ENCODE results near the gene WHAMM. TPM values are rescaled to one million over a fixed set of nuclear protein-coding genes. Genes with fewer than 3 reads are reported as not detected.

WHAMM gene
- total and polyA plus RNA-seq, 5 donors: 3.2 to 6.6 (median 5.8) TPM

DNA sequence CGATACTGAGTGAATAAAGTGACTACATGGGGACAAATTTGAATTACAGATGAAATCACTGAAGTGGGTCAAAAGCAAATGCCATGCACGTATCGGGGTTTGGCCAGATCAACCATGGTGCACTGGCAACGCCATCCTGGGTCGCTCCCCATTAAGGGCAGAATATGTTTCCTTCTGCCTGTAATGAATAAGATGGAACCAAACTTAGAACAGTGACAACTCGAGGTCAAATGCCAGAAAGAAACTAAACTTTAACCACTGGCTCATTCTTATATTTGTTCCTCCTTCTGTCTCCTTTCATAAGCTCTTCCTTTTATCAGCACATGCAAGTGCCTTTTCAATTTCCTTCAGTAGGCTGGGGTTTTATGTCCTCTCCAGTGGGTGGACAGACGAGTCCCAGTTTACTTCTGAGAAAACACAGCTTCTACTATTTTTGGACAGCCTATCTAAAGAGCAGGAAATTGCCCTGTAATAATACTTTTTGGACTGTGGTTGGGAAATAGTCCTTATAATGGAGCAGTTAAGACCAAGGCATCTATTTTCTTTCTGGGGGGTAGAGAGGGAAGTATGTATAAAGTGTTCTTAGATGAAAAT lies 61.4 kb downstream of the WHAMM start:
- Histone ChIP-seq H3K27me3 (ENCODE audit: control insufficient read depth, insufficient read depth) (no peaks in the 10 kb centered on the region), H3K27ac (ENCODE audit: low read length) (no peak overlapping the region), H3K9me3 (ENCODE audit: control insufficient read depth, low read length) (no peaks in the 10 kb centered on the region), H3K4me1 (ENCODE audit: control insufficient read depth, insufficient read depth, low read length) (peaks cover 2% of the 10 kb centered on the region), H3K4me3 (ENCODE audit: low read length) (no peak overlapping the region)
- intact Hi-C loops (cut with DNase I): no loop called here
- peak; percentile 8 to 49 for ATAC-seq
- 53% methylated on average over 7 of the region's 7 CpGs for WGBS
- no peak for DNase-seq

- Histone ChIP-seq H3K27ac (ENCODE audit: low read length) (no peak overlapping the region), H3K27me3 (ENCODE audit: control insufficient read depth, insufficient read depth) (no peaks in the 10 kb centered on the region), H3K4me3 (ENCODE audit: low read length) (no peak overlapping the region), H3K9me3 (ENCODE audit: control insufficient read depth, low read length) (no peaks in the 10 kb centered on the region), H3K4me1 (ENCODE audit: control insufficient read depth, insufficient read depth, low read length) (peaks cover 2% of the 10 kb centered on the region)
- 17% methylated on average over 5 of the region's 5 CpGs for WGBS
- intact Hi-C loops (cut with DNase I): no loop called here
- DNase-seq: no peak
- peak; percentile 40 to 66 for ATAC-seq
Observed at GRCh38 chr15:82871358-82871757, 61.9 kb downstream of the WHAMM start.

DNA sequence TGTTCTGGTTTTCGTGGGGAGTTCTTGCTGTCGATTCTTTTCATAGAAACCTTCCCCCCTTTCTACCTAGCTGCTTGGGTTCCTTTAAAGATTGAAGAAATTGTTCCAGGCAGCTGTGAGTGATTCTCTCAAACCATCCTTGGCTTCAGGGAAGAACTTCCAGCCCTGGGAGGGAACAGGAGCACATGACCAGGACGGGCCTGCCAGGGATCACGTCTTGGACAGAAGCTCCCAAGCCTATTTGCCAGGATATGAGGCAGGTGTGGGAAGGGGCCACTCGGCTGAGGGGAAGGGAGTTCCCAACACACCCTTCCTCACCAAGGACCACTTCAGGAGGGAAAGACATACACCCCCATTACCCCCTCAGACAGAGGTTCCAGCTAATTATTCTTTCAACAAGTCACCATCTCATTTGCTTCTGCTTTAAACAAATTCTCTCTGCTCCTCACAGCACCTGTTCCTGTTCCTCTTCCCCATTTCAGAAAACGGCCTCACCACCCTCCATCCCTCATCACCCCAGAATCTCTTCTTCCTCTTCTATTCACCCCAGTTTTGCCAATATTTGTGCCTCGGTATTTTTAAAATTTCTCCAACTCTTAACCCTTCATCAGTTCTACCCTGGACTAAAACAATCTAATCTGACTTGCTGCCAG lies 62.5 kb downstream of the WHAMM start:
- 72% methylated on average over 7 of the region's 7 CpGs for WGBS
- intact Hi-C loops (cut with DNase I): no loop called here
- Histone ChIP-seq H3K4me1 (ENCODE audit: control insufficient read depth, insufficient read depth, low read length) (peaks cover 2% of the 10 kb centered on the region), H3K4me3 (ENCODE audit: low read length) (no peak overlapping the region), H3K27ac (ENCODE audit: low read length) (no peak overlapping the region), H3K9me3 (ENCODE audit: control insufficient read depth, low read length) (no peaks in the 10 kb centered on the region), H3K27me3 (ENCODE audit: control insufficient read depth, insufficient read depth) (no peaks in the 10 kb centered on the region)
- ATAC-seq: no peak
- no peak for DNase-seq

- WGBS: 64% methylated on average over 7 of the region's 7 CpGs
- peaks cover 2% of the 10 kb centered on the region for H3K4me1 ChIP-seq (ENCODE audit: control insufficient read depth, insufficient read depth, low read length)
- no peaks in the 10 kb centered on the region for H3K9me3 ChIP-seq (ENCODE audit: control insufficient read depth, low read length)
- DNase-seq (peak in 2 of 3 donors; percentile 65 to 67), ATAC-seq (peak; percentile 74 to 82)
- intact Hi-C loops (cut with DNase I): no loop called here
- H3K4me3 ChIP-seq (ENCODE audit: low read length): no peak overlapping the region
- H3K27ac ChIP-seq (ENCODE audit: low read length): no peak overlapping the region
- no peaks in the 10 kb centered on the region for H3K27me3 ChIP-seq (ENCODE audit: control insufficient read depth, insufficient read depth)
Observed at GRCh38 chr15:82873000-82873680, 63.7 kb downstream of the WHAMM start.

- ATAC-seq (no peak), DNase-seq (no peak)
- Histone ChIP-seq H3K4me3 (ENCODE audit: low read length) (no peak overlapping the region), H3K27me3 (ENCODE audit: control insufficient read depth, insufficient read depth) (no peaks in the 10 kb centered on the region), H3K9me3 (ENCODE audit: control insufficient read depth, low read length) (no peaks in the 10 kb centered on the region), H3K4me1 (ENCODE audit: control insufficient read depth, insufficient read depth, low read length) (peaks cover 2% of the 10 kb centered on the region), H3K27ac (ENCODE audit: low read length) (no peak overlapping the region)
- WGBS: 78% methylated on average over 1 of the region's 1 CpG
- intact Hi-C loops (cut with DNase I): no loop called here
Observed at GRCh38 chr15:82874267-82874666, 64.8 kb downstream of the WHAMM start.

GRCh38 chr15:82874961-82875360 lies 65.5 kb downstream of the WHAMM start:
- H3K27ac ChIP-seq (ENCODE audit: low read length): no peak overlapping the region
- peaks cover 2% of the 10 kb centered on the region for H3K4me1 ChIP-seq (ENCODE audit: control insufficient read depth, insufficient read depth, low read length)
- no peak overlapping the region for H3K4me3 ChIP-seq (ENCODE audit: low read length)
- no peaks in the 10 kb centered on the region for H3K9me3 ChIP-seq (ENCODE audit: control insufficient read depth, low read length)
- ATAC-seq (no peak), DNase-seq (no peak)
- H3K27me3 ChIP-seq (ENCODE audit: control insufficient read depth, insufficient read depth): no peaks in the 10 kb centered on the region
- intact Hi-C loops (cut with DNase I): no loop called here
- WGBS: 78% methylated on average over 10 of the region's 10 CpGs

GRCh38 chr15:82875411-82876003 lies 66.1 kb downstream of the WHAMM start:
- Histone ChIP-seq H3K4me1 (ENCODE audit: control insufficient read depth, insufficient read depth, low read length) (peaks cover 2% of the 10 kb centered on the region), H3K27me3 (ENCODE audit: control insufficient read depth, insufficient read depth) (no peaks in the 10 kb centered on the region), H3K9me3 (ENCODE audit: control insufficient read depth, low read length) (no peaks in the 10 kb centered on the region), H3K4me3 (ENCODE audit: low read length) (no peak overlapping the region), H3K27ac (ENCODE audit: low read length) (no peak overlapping the region)
- ATAC-seq: no peak
- DNase-seq: no peak
- intact Hi-C loops (cut with DNase I): no loop called here
- 87% methylated on average over 7 of the region's 7 CpGs for WGBS

- Histone ChIP-seq H3K9me3 (ENCODE audit: control insufficient read depth, low read length) (no peaks in the 10 kb centered on the region), H3K27me3 (ENCODE audit: control insufficient read depth, insufficient read depth) (no peaks in the 10 kb centered on the region), H3K27ac (ENCODE audit: low read length) (no peak overlapping the region), H3K4me1 (ENCODE audit: control insufficient read depth, insufficient read depth, low read length) (no peaks in the 10 kb centered on the region), H3K4me3 (ENCODE audit: low read length) (no peak overlapping the region)
- DNase-seq: no peak
- ATAC-seq: no peak
- intact Hi-C loops (cut with DNase I): no loop called here
- WGBS: 79% methylated on average over 2 of the region's 2 CpGs
Observed at GRCh38 chr15:82877825-82878224, 68.4 kb downstream of the WHAMM start.

DNA sequence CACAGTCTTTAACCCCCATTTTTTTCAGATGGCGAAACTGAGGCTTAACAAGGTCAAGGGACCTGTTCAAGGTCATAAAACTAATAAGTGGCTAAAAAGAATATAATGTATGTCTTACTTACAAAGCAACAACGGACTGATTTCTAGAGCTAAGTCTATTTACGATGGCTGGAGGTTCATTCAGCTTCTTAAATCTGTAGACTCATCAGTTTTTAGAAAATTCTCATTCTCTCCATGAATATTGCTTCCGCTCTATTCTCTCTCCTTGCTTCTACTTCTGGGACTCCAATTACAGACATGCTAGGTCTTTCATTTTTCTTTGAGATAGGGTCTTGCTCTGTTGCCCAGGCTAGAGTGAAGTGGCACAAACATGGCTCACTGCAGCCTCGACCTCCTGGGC lies 68.9 kb downstream of the WHAMM start:
- no peak for DNase-seq
- Histone ChIP-seq H3K4me1 (ENCODE audit: control insufficient read depth, insufficient read depth, low read length) (no peaks in the 10 kb centered on the region), H3K27ac (ENCODE audit: low read length) (no peak overlapping the region), H3K27me3 (ENCODE audit: control insufficient read depth, insufficient read depth) (no peaks in the 10 kb centered on the region), H3K4me3 (ENCODE audit: low read length) (no peak overlapping the region), H3K9me3 (ENCODE audit: control insufficient read depth, low read length) (no peaks in the 10 kb centered on the region)
- intact Hi-C loops (cut with DNase I): no loop called here
- WGBS: 87% methylated on average over 5 of the region's 5 CpGs
- no peak for ATAC-seq

- WGBS: 75% methylated on average over 6 of the region's 6 CpGs
- ATAC-seq: no peak
- intact Hi-C loops (cut with DNase I): no loop called here
- Histone ChIP-seq H3K27me3 (ENCODE audit: control insufficient read depth, insufficient read depth) (no peaks in the 10 kb centered on the region), H3K4me1 (ENCODE audit: control insufficient read depth, insufficient read depth, low read length) (no peaks in the 10 kb centered on the region), H3K9me3 (ENCODE audit: control insufficient read depth, low read length) (no peaks in the 10 kb centered on the region), H3K4me3 (ENCODE audit: low read length) (no peak overlapping the region), H3K27ac (ENCODE audit: low read length) (no peak overlapping the region)
- no peak for DNase-seq
Observed at GRCh38 chr15:82880704-82881103, 71.3 kb downstream of the WHAMM start.

DNA sequence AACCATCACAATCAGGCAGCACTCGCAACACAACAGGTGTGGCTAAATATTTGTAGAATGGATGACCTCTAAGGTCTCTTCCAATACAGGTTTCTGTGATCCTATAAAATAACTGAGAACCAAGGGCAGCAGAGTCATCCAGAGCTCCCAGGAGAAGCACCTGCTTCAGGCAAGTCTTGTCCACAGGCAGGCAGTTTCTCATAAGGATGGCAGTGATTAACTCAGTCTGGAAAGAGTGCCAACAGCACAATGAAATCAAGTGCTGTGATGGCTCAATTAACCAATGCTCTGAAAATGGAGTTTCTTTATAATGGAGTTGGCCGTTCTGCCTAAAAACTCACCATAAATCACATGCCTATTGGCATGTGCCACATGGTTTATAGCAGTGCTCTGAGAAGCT lies 72.3 kb downstream of the WHAMM start:
- intact Hi-C loops (cut with DNase I): no loop called here
- H3K27ac ChIP-seq (ENCODE audit: low read length): no peak overlapping the region
- no peaks in the 10 kb centered on the region for H3K9me3 ChIP-seq (ENCODE audit: control insufficient read depth, low read length)
- H3K27me3 ChIP-seq (ENCODE audit: control insufficient read depth, insufficient read depth): no peaks in the 10 kb centered on the region
- DNase-seq: no peak
- 92% methylated on average over 2 of the region's 2 CpGs for WGBS
- H3K4me1 ChIP-seq (ENCODE audit: control insufficient read depth, insufficient read depth, low read length): no peaks in the 10 kb centered on the region
- no peak for ATAC-seq
- H3K4me3 ChIP-seq (ENCODE audit: low read length): no peak overlapping the region

Data from right cardiac atrium (tissue), 5 donors.